Cardiac fibroblast (primary cell): ENCODE data around the gene AMPD3.
A peak's percentile ranks its signal among the peaks of the same experiment; 100 is the strongest.

Source experiments
- DNase-seq, 2 donors: peaks; one replicate each; pipeline versions ENCODE4 v3.0.0 to v3.0.0-alpha.2; 2010; ENCODE audit warnings: low read depth in 2 of 2
- H3K4me3 ChIP-seq, 2 donors: replicated peaks in 1 of 2; 1 replicate in 1 of 2; 2 replicates in 1 of 2; pipeline ENCODE4 v1.5.1; 2011; ENCODE audit warnings: low read depth in 2 of 2, low read length in 2 of 2, mild to moderate bottlenecking in 2 of 2, moderate library complexity in 1 of 2
- CTCF ChIP-seq: IDR thresholded peaks from one replicate; pipeline ENCODE4 v1.5.1; 2011; ENCODE audit warnings: low read depth, mild to moderate bottlenecking, low read length, inconsistent platforms

The AMPD3 gene

GRCh38 chr11:10486161-10486840 lies 31.2 kb downstream of the AMPD3 start:
- TF ChIP-seq CTCF: no peak
- DNase-seq: no peak

GRCh38 chr11:10487002-10487647 lies 32.1 kb downstream of the AMPD3 start:
- no peak overlapping the region for H3K4me3 ChIP-seq

More at GRCh38 chr11:10486161-10486840, 31.2 kb downstream of the AMPD3 start:
- no peak overlapping the region for H3K4me3 ChIP-seq

GRCh38 chr11:10488121-10488933 lies 33.3 kb downstream of the AMPD3 start:
- H3K4me3 ChIP-seq: no peak overlapping the region
- TF ChIP-seq CTCF: no peak
- peak in 1 of 2 donors; percentile 8 for DNase-seq

More at GRCh38 chr11:10487002-10487647, 32.1 kb downstream of the AMPD3 start:
- TF ChIP-seq CTCF: no peak
- DNase-seq: no peak

GRCh38 chr11:10488934-10489691 lies 34.0 kb downstream of the AMPD3 start:
- no peak overlapping the region for H3K4me3 ChIP-seq
- DNase-seq: no peak
- TF ChIP-seq CTCF: no peak

- H3K4me3 ChIP-seq: no peak overlapping the region
- DNase-seq: no peak
- no peak for TF ChIP-seq CTCF
Observed at GRCh38 chr11:10490032-10490397, 35.0 kb downstream of the AMPD3 start.
